SH-SY5Y (cell line): ENCODE data around the gene GLB1L.

Experiments
- GATA2 ChIP-seq: IDR thresholded peaks from 2 replicates; pipeline ENCODE4 v1.6.1; 2011; ENCODE audit warnings: mild to moderate bottlenecking, low read depth, low read length
- GATA3 ChIP-seq: IDR thresholded peaks from 2 replicates; pipeline ENCODE4 v1.6.1; 2011; ENCODE audit warnings: low read depth, mild to moderate bottlenecking, low read length, moderate library complexity

GRCh38 chr2:219186754-219187456 lies 58.3 kb downstream of the GLB1L start:
- TF ChIP-seq GATA2 (no peak), GATA3 (no peak)
